ENCODE results near the gene ZSCAN2.

ZSCAN2 gene

DNA sequence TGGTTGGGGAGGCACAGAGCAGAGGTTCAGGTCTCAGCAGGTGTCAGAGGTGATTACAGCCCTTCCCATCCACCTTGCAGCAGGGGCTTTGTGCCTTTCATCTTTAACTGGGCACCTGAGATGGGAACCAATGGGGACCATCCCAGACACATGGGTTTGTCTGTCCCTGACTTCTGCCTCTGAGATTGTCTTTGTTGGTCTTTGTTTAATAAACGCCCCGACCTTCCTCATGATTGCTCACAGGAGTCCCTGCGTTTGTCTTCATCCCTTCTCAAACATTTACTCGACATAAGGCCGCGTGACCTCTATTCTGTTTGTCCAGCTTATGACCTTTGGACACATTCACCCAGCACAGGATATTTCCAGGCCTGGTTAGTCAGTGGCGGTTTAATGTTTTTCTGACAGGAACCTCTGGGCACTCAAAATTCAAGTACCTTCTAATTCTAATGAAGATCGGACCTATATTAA is 5.9 kb downstream of the ZSCAN2 start:
- Mint-ChIP-seq H3K27ac (no peak overlapping the region), H3K27me3 (no peaks in the 10 kb centered on the region), H3K4me3 (no peak overlapping the region), H3K9me3 (no peaks in the 10 kb centered on the region), H3K36me3 (ENCODE audit: low read depth) (peaks cover 49% of the 10 kb centered on the region), H3K4me1 (ENCODE audit: low read depth) (peaks cover 52% of the 10 kb centered on the region)
- peak; percentile 15 for DNase-seq

DNA sequence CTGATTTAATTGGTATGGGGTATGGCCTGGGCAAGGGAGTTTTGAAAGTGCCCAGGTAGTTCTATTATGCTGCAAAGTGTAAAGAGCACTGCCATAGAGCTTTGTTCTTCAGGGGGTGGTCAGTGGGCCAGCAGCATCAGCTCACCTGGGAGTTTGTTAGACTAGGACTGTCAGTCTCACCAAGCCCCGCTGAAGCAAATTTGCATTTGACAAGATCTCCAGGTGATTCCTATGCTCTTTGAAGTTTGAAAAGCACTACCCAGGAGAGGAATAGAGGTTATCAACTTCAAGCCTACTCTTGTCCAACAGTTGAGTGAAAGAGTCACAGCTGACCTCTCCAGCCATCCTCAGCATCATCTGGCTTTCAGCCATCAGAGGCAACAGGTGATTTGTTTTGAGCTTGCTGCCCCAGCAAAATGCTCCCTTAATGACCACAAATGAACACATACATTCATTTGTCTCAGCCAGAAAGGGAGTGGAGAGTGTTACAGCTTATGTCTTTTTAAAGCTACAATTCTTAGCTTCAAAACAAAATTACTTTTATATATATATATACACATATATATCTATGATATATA is 8.0 kb downstream of the ZSCAN2 start:
- Mint-ChIP-seq H3K4me1 (ENCODE audit: low read depth) (peaks cover 37% of the 10 kb centered on the region), H3K27ac (no peak overlapping the region), H3K9me3 (no peaks in the 10 kb centered on the region), H3K36me3 (ENCODE audit: low read depth) (peaks cover 51% of the 10 kb centered on the region), H3K4me3 (no peak overlapping the region), H3K27me3 (no peaks in the 10 kb centered on the region)
- DNase-seq: peak; percentile 2

DNA sequence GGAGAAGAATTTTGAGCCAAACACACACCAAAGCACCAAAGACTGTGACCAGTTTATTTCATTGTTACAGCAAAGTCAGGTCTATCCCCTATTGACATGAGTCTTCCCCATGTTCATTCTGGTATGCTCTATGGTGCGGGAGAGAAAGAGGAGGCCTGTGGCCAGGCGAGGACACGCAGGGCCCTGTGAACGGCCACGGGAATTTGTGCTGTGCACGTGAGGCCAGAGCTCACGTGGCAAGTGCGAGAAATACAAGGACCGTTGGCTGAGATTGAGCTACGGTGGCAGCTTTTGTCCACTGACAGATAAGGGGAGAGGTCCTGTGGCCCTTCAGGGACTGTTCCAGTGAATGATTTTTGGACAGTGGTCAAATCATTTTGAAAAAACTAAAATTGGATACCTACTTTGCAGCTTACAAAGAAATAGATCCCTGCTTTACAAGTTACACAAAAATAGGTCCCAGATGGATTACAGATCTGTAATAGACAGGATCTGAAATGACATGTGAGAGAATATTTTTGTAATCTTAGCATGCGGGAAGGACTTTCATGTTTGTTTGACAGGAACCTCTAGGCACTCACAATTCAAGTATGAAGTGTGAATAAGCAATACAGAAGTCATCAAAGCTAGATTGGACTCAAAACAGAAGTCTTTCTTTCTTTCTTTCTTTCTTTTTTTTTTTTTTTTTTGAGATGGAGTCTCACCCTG is 9.2 kb downstream of the ZSCAN2 start:
- no peaks in the 10 kb centered on the region for H3K27me3 Mint-ChIP-seq
- no peaks in the 10 kb centered on the region for H3K9me3 Mint-ChIP-seq
- H3K36me3 Mint-ChIP-seq (ENCODE audit: low read depth): peaks cover 45% of the 10 kb centered on the region
- no peak overlapping the region for H3K4me3 Mint-ChIP-seq
- peak; percentile 14 for DNase-seq
- peaks cover 27% of the 10 kb centered on the region for H3K4me1 Mint-ChIP-seq (ENCODE audit: low read depth)
- no peak overlapping the region for H3K27ac Mint-ChIP-seq

DNA sequence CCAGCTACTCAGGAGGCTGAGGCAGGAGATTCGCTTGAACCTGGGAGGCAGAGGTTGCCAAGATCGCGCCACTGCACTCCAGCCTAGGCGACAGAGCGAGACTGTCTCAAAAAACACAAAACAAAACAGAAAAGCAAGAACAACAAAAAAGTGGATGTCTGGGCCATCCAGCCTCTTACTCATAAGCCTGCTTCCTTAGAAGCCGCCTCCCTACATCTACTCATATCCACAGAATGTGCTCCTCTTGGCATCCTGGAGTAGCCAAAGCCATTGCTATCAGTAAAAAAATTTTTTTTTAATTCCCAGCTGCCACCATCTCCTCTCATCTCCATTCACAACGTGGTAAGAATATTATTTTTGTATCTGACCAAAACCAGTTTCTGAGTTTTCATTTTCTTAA is 10.8 kb downstream of the ZSCAN2 start:
- DNase-seq: no peak

DNA sequence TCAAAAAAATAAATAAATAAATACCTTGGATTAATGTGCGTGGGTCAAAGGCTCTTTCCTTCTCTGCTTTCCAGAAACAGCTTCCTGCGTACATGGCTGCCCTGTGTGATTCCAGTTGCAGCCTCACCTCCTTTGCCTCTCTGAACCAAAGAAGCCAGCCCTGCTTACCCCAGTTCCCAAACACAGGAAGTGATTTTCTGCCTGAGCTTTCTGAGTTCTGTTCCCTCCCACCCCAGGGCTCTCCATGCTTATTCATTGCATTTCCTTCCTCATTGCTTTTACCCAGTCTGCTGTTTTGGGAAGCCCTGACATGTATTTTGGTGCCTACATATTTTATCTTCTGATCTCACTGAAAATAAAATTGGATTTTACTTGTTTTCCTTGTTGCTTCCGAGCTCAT is 15.4 kb downstream of the ZSCAN2 start:
- H3K27ac Mint-ChIP-seq: no peak overlapping the region
- H3K9me3 Mint-ChIP-seq: peaks cover 17% of the 10 kb centered on the region
- no peak for DNase-seq
- H3K36me3 Mint-ChIP-seq (ENCODE audit: low read depth): peaks cover 32% of the 10 kb centered on the region
- no peaks in the 10 kb centered on the region for H3K27me3 Mint-ChIP-seq
- peaks cover 3% of the 10 kb centered on the region for H3K4me1 Mint-ChIP-seq (ENCODE audit: low read depth)
- no peak overlapping the region for H3K4me3 Mint-ChIP-seq

More for the DNA sequence above, 10.8 kb downstream of the ZSCAN2 start:
- peaks cover 33% of the 10 kb centered on the region for H3K36me3 Mint-ChIP-seq (ENCODE audit: low read depth)
- no peak overlapping the region for H3K4me3 Mint-ChIP-seq
- H3K9me3 Mint-ChIP-seq: no peaks in the 10 kb centered on the region
- H3K27me3 Mint-ChIP-seq: no peaks in the 10 kb centered on the region
- peaks cover 14% of the 10 kb centered on the region for H3K4me1 Mint-ChIP-seq (ENCODE audit: low read depth)
- H3K27ac Mint-ChIP-seq: no peak overlapping the region

DNA sequence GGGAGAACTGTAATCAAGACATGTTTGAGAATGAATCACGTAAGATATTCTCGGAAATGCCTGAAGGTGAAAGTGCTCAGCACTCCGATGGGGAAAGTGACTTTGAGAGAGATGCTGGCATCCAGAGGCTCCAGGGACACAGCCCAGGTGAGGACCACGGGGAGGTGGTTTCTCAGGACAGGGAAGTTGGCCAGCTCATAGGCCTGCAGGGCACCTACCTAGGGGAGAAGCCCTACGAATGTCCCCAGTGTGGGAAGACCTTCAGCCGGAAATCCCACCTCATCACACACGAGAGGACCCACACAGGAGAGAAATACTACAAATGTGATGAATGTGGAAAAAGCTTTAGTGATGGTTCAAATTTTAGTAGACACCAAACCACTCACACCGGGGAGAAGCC is 19.8 kb downstream of the ZSCAN2 start:
- Mint-ChIP-seq H3K27me3 (no peaks in the 10 kb centered on the region), H3K4me1 (ENCODE audit: low read depth) (peaks cover 3% of the 10 kb centered on the region), H3K36me3 (ENCODE audit: low read depth) (peaks cover 54% of the 10 kb centered on the region), H3K27ac (no peak overlapping the region), H3K9me3 (peaks cover 27% of the 10 kb centered on the region), H3K4me3 (no peak overlapping the region)
- DNase-seq: no peak

DNA sequence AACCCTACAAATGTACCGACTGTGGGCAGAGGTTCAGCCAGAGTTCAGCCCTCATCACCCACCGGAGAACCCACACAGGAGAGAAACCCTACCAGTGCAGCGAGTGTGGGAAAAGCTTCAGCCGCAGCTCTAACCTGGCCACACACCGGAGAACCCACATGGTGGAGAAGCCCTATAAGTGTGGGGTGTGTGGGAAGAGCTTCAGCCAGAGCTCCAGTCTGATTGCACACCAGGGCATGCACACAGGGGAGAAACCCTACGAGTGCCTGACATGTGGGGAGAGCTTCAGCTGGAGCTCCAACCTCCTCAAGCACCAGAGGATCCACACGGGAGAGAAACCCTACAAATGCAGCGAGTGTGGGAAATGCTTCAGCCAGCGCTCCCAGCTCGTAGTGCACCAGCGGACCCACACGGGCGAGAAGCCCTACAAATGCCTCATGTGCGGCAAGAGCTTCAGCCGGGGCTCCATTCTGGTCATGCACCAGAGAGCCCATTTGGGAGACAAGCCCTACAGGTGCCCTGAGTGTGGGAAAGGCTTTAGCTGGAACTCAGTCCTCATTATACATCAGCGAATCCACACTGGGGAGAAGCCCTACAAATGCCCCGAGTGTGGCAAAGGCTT is 20.7 kb downstream of the ZSCAN2 start:
- Mint-ChIP-seq H3K27me3 (no peaks in the 10 kb centered on the region), H3K9me3 (peaks cover 27% of the 10 kb centered on the region), H3K4me1 (ENCODE audit: low read depth) (no peaks in the 10 kb centered on the region), H3K4me3 (no peak overlapping the region), H3K36me3 (ENCODE audit: low read depth) (peaks cover 52% of the 10 kb centered on the region), H3K27ac (no peak overlapping the region)
- no peak for DNase-seq

DNA sequence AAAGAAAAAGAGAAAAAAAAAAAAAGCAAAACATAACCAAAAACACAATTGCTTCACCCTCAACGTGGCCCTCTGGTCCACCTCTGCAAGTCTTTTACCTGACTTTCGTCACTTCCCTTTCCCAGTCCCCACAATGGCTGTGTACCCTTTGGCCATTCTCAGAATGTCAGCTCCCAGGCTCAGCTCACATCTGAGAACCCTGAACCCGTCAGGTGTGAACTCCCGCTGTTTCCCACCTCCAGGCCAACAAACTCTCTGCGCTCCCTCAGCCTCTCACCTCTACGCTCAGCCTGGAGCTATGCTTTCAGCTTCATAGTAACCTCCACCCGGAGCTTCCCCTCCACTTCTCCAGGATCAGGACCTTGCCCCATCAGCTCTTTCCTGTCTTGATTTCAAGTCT is 23.6 kb downstream of the ZSCAN2 start:
- Mint-ChIP-seq H3K4me1 (ENCODE audit: low read depth) (no peaks in the 10 kb centered on the region), H3K36me3 (ENCODE audit: low read depth) (peaks cover 45% of the 10 kb centered on the region)

DNA sequence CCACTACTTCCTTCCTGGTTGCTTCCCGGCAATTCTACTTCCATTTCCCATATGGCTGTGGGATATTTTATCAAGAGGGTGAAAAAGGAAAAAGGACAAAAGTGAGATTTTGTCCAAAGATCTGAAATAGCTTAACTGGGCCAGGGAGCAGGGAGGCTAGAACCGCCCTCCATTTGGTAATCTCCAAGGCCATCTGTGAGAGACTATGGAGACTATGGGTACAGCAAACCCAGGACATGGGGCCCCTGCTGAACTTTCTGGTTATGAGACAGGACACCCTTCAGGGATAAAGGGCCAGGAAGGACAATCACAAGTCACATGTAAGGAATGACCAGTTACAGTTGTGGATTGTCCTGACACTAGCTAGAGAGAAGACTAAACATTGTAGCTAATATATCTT is 24.3 kb downstream of the ZSCAN2 start:
- Mint-ChIP-seq H3K9me3 (peaks cover 21% of the 10 kb centered on the region), H3K27ac (no peak overlapping the region), H3K27me3 (no peaks in the 10 kb centered on the region), H3K36me3 (ENCODE audit: low read depth) (peaks cover 38% of the 10 kb centered on the region), H3K4me1 (ENCODE audit: low read depth) (peaks cover 1% of the 10 kb centered on the region), H3K4me3 (no peak overlapping the region)
- no peak for DNase-seq

More for the DNA sequence above, 23.6 kb downstream of the ZSCAN2 start:
- no peak for DNase-seq
- Mint-ChIP-seq H3K27me3 (no peaks in the 10 kb centered on the region), H3K4me3 (no peak overlapping the region), H3K9me3 (peaks cover 26% of the 10 kb centered on the region), H3K27ac (peak overlapping the region; percentile 4)

DNA sequence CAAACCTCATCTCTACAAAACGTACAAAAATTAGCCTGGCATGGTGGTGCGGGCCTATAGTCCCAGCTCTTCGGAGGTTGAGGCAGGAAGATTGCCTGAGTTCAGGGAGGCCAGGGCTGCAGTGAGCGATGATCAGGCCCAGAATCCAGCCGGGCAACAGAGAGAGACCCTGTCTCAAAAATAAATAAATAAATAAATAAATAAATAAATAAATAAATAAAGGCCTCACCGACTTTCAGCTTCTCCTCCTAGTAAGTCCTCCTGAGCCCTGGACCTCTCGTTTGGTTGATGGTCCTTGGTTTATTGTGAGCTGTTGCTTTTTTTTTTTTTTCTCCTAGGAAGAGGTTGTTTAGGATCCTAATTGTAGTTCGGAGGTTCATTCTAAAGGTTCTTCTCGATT is 28.2 kb downstream of the ZSCAN2 start:
- Mint-ChIP-seq H3K4me3 (no peak overlapping the region), H3K36me3 (ENCODE audit: low read depth) (peaks cover 20% of the 10 kb centered on the region), H3K4me1 (ENCODE audit: low read depth) (peaks cover 22% of the 10 kb centered on the region), H3K27ac (no peak overlapping the region), H3K27me3 (no peaks in the 10 kb centered on the region), H3K9me3 (no peaks in the 10 kb centered on the region)
- DNase-seq: no peak

DNA sequence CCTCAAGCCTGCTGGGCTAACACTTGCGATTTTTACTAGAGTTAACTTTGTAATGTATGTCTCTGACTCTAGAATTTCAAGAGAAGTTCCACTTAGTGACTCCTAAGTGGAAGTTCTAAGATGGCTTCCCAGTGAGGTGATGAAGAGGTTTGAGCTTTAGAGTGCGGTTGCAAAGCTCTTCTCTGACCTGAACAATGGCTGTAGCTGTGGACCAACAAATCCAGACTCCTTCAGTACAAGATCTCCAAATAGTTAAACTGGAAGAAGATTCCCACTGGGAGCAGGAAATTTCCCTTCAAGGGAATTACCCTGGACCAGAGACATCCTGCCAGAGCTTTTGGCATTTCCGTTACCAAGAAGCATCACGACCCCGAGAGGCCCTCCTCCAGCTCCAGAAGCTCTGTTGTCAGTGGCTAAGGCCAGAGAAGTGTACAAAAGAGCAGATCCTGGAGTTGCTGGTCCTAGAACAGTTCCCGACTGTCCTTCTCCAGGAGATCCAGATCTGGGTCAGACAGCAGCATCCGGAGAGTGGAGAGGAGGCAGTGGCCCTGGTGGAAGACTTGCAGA is 31.0 kb downstream of the ZSCAN2 start:
- Mint-ChIP-seq H3K4me3 (peak overlapping the region; percentile 91), H3K9me3 (no peaks in the 10 kb centered on the region), H3K27me3 (no peaks in the 10 kb centered on the region), H3K36me3 (ENCODE audit: low read depth) (peaks cover 36% of the 10 kb centered on the region), H3K27ac (peak overlapping the region; percentile 94), H3K4me1 (ENCODE audit: low read depth) (peaks cover 47% of the 10 kb centered on the region)
- DNase-seq: no peak

DNA sequence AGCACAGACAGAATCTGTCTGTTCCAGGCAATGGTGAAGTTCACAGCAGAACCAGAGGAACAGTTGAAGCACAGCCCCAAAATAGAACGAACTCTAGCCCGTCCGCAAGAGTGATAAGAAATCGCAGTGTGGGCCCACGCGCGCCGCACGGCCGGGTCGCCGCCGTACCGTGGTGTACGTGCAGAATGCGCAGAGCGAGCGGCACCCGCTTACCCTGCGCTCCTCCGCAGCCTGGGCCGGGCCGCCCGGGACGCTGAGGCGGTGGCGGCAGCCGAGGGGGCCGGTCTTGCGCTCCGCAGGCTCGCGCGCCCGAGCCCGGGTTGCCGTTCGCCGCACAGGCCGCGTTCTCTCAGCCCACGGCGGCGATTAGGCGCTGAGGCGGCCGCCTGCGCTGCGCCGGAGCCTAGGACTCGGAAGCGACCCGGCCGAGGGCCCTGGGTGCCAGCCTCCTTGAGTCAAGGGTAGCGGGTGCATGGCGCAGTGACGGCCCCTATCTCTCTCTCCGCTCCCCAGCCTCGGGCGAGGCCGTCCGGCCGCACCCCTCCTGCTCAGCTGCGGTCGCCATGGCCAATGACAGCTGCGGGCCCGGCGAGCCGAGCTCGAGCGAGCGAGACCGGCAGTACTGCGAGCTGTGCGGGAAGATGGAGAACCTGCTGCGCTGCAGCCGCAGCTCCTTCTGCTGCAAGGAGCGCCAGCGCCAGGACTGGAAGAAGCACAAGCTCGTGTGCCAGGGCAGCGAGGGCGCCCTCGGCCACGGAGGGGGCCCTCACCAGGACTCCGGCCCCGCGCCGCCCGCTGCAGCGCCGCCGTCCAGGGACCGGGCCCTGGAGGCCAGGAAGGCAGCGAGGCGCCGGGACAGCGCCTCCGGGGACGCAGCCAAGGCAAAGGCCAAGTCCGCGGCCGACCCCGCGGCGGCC is 32.8 kb downstream of the ZSCAN2 start:
- Mint-ChIP-seq H3K4me1 (ENCODE audit: low read depth) (peaks cover 58% of the 10 kb centered on the region), H3K27me3 (no peaks in the 10 kb centered on the region), H3K4me3 (peak overlapping the region; percentile 91), H3K9me3 (no peaks in the 10 kb centered on the region), H3K27ac (peak overlapping the region; percentile 94), H3K36me3 (ENCODE audit: low read depth) (peaks cover 48% of the 10 kb centered on the region)
- peak; percentile 83 for DNase-seq

DNA sequence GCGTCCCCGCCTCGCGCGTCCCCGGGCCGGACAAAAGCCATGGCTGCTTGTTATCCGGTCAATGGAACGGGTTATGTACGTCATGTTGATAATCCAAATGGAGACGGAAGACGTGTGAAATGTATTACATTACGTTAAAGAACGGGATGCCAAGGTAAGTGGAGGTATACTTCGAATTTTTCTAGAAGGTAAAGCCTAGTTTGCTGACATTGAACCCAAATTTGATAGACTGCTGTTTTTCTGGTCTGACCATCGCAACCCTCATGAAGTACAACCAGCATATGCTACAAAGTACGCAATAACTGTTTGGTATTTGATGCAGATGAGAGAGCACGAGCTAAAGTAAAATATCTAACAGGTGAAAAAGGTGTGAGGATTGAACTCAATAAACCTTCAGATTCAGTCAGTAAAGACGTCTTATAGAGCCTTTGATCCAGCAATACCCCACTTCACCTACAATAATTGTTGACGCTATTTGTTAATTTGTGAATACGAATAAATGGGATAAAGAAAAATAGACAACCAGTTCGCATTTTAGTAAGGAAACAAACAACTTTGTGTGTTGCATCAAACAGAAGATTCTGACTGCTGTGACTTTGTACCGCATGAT is 33.5 kb downstream of the ZSCAN2 start:
- peak overlapping the region; percentile 70 for H3K27ac Mint-ChIP-seq
- peak overlapping the region; percentile 78 for H3K4me3 Mint-ChIP-seq
- no peaks in the 10 kb centered on the region for H3K27me3 Mint-ChIP-seq
- H3K9me3 Mint-ChIP-seq: no peaks in the 10 kb centered on the region
- peaks cover 58% of the 10 kb centered on the region for H3K4me1 Mint-ChIP-seq (ENCODE audit: low read depth)
- peaks cover 54% of the 10 kb centered on the region for H3K36me3 Mint-ChIP-seq (ENCODE audit: low read depth)
- DNase-seq: no peak

DNA sequence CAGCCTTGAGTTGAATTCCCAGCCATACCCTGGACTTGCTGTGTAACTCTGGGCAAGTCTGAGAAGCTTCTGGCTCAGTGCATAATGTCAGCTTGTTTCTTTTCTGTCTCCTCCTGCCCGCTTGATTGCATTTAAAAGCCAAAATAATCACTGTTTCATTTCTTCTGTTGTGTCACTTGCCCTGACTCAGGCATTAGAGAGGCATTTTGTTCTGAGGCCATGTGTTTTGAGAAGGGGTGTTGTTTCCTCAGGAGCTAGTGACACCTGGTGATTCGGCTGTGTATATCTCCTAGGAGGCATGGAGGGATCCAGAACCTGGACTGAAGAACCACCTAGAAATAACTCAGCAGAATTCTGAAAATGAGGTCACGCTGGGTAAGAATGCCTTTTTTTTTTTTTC is 37.3 kb downstream of the ZSCAN2 start:
- DNase-seq: no peak
- peaks cover 46% of the 10 kb centered on the region for H3K4me1 Mint-ChIP-seq (ENCODE audit: low read depth)
- no peak overlapping the region for H3K4me3 Mint-ChIP-seq
- H3K9me3 Mint-ChIP-seq: no peaks in the 10 kb centered on the region
- H3K36me3 Mint-ChIP-seq (ENCODE audit: low read depth): peaks cover 75% of the 10 kb centered on the region
- H3K27ac Mint-ChIP-seq: peak overlapping the region; percentile 51
- no peaks in the 10 kb centered on the region for H3K27me3 Mint-ChIP-seq
